HG02943 (cell line): ENCODE measurements around the gene TBRG1.
A peak's percentile ranks its signal among the peaks of the same experiment; 100 is the strongest.
"Not testable (repeated sequence)": the region's sequence is repeated elsewhere in the genome, so short reads cannot be mapped to it uniquely, and the experiment has no call there.

ENCODE experiments used
- ATAC-seq: cut with Tn5 transposase; IDR thresholded peaks from one replicate; pipeline ENCODE4 v1.9.1; 2021; ENCODE audit warnings: mild to moderate bottlenecking, low read depth, moderate library complexity; ENCODE audit not compliant: unreplicated experiment

TBRG1 gene, protein sequence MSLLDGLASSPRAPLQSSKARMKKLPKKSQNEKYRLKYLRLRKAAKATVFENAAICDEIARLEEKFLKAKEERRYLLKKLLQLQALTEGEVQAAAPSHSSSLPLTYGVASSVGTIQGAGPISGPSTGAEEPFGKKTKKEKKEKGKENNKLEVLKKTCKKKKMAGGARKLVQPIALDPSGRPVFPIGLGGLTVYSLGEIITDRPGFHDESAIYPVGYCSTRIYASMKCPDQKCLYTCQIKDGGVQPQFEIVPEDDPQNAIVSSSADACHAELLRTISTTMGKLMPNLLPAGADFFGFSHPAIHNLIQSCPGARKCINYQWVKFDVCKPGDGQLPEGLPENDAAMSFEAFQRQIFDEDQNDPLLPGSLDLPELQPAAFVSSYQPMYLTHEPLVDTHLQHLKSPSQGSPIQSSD

DNA sequence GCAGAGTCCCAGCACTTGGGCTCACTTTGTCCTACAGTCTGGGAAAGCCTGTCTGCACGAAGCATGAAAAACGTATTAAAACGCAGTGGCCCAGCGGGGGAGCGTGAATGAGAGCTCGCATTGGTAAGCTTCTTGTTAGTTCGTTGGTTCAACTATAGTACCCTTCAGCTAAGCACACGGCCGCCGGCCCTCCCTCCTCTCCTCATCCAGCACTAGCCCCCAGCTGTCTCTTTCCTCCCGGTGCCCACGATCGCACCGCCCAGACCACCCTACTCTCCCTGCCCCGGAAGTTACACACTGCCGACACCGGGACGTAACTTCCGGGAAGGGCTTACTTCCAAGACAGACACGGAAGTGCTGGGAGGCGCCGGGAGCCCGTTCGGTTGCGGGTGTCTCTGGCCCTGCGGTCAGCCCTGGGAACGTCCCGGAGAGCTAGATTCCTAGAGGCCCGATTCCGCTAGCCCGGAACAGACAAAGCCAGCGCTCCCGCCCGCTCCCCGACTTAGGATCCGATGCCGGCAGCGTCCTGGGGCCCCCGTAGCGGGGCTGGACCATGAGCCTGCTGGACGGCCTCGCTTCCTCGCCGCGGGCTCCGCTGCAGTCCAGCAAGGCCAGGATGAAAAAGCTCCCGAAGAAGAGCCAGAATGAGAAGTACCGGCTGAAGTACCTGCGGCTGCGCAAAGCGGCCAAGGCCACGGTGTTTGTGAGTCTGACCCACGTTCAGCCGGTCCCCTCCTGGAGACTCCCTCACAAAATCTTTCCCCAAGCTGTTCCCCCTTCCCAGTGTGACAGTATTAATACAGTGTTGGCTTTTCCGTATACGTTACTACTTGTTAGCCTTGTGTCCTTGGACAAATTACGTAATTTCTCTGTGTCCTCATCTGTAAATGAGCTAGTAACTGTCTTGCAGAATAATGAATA is at the start of gene TBRG1:
Gene TBRG1 (plus strand): TSS at position 334 of the 921 bp plus-strand sequence. CDS start 220 bp downstream, at position 554.
- ATAC-seq = peak; percentile 98

DNA sequence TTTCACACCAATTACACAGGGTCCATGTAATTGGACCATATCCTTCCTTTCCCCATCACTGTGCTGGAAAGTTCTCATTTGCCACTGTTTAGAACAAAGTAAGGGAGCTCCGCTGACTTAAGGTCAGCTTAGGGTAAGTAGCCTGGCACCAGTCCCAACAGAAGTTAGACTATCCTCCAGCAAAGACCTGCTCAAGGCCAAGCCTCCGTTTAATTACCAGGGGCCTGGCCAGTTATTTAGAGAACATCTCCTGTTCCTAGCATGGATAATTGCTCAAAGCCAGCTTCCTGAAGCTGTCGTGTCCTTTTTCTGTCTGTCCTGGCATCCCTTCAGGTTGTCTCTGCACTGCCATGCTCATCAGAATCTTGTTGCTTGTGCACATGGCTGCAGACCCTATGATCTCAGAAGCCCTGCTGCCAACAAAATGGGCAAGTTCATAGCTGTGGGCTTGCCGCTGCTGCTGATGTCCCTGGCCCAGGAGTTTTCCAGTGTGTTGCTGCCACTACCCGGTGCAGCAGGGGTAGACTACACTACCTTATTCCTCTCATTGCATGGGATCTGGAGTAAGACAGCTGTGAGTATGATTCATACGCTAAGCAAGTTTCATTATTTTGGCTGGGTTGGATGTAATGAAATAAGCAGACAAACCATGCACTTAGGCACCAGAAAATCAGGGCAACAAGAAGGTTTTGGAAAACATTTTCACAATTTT is 44.8 kb upstream of the TBRG1 start:
- no peak for ATAC-seq

DNA sequence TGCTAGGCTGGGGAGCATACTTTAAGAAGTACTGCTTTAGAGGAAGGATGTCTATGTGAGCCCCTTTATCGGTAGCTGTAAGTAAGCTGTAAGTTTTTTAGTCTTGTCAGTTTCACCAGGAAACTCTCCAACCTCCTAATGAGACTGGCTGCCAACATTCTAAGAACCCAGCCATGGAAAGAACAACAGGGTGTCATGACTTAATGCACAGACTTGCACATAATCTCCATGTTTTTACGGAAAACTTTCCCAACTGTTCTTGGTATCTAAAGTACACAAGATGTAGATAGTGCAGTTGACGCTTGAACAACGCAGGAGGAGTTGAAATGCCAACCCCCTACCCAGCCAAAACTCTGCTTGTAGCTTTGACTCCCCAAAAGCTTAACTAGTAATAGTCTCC is 43.9 kb upstream of the TBRG1 start:
- ATAC-seq = no peak

- no peak for ATAC-seq
Observed at GRCh38 chr11:124581817-124582216, 40.8 kb upstream of the TBRG1 start.

- ATAC-seq = no peak
Observed at GRCh38 chr11:124582565-124582964, 40.1 kb upstream of the TBRG1 start.

- ATAC-seq = no peak
Observed at GRCh38 chr11:124583781-124584180, 38.9 kb upstream of the TBRG1 start.

GRCh38 chr11:124584681-124585372 is 37.8 kb upstream of the TBRG1 start:
- ATAC-seq = no peak

- ATAC-seq = no peak
Observed at GRCh38 chr11:124586238-124586860, 36.3 kb upstream of the TBRG1 start.

- ATAC-seq = no peak
Observed at GRCh38 chr11:124591430-124591829, 31.2 kb upstream of the TBRG1 start.

GRCh38 chr11:124592627-124593026 is 30.0 kb upstream of the TBRG1 start:
- ATAC-seq = no peak

- ATAC-seq = no peak
Observed at GRCh38 chr11:124595302-124595701, 27.4 kb upstream of the TBRG1 start.

GRCh38 chr11:124597626-124598025 is 25.0 kb upstream of the TBRG1 start:
- ATAC-seq = no peak

DNA sequence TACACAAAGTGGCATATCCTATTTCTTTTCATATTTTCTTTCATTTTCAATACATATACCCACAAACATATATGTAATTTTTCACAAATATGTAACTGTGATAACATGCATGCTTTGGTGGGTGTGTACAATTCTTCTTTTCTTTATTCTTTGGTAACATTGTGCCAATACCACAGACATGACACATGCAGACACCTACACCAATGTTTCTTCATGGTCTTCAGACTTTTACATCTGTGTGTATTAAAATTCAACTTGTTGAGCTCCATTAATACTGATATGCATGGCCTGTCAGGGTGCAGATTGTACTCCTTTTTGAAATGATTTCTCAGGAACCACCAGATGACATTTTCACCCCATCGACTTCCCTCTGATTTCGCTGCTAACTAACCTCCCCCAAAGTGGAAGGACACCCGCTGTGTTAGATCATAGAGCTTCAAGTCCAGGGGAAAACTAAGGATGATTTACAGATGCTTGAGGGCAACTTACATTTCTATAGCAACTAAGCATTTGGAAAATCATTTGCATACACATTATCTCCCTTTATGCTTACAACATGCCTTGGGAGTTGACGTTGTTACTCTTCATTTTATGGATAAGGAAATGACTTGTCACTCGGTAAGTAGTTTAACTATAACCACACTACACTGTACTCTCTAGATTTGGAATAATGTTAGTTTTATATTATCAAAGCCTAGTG is 21.9 kb upstream of the TBRG1 start:
- no peak for ATAC-seq

DNA sequence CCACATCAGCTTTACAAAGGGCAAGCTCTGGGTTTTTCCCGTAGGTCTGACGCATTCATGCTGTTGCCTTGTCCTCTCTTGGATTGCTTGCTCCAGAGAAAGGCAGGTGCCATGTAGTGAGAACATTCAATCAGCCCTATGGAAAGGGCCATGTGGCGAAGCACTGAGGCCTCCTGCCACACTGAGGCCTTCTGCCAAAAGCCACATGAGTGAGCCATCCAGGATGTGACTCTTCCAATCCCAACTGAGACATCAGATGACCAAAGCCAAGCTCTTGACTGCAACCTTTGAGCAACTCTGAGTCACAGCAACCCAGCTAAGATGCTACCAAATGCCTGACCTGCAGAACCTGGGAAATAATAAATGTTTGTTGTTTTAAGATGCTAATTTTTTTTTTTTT is 20.5 kb upstream of the TBRG1 start:
- ATAC-seq = no peak

GRCh38 chr11:124602723-124603122 is 19.9 kb upstream of the TBRG1 start:
- ATAC-seq = not testable (repeated sequence)

DNA sequence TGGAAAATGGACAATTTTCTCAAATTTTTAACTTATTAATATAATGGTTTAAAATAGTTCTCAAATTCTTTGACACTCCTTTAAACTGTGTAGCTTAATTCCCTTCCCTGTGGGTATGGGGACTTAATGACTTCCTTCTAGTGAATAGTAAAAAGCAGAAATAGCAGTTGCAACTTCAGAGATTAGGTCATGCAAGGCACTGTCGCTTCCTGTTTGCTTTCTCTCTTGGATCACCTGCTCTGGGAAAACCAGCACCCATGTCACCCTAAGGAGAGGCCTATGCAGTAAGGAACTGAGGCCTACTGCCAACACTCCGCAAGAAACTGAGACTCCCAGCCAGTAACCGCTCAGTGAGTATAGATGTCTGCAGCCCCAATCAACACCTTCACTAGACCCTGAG is 16.9 kb upstream of the TBRG1 start:
- no peak for ATAC-seq

- no peak for ATAC-seq
Observed at GRCh38 chr11:124608147-124608546, 14.5 kb upstream of the TBRG1 start.

DNA sequence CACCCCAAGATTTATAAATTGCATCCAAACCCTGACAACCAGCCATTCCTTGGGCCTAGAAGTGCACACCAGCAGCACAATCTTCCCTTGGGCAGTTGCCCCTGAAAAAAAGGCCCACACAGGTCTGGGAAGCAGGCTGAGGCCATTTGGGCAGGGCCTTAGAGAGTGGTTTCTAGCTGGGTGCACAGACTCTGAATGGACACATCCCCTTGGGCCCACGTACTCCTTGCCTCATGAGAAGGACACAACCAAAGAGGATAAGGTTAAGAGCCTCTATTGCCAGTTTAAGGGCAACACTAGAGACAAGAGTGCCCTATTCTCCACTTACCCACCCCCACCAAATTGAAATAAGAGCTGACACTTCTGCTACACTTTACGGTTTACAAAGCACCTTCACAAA is 12.4 kb upstream of the TBRG1 start:
- ATAC-seq = no peak

- no peak for ATAC-seq
Observed at GRCh38 chr11:124611064-124611463, 11.6 kb upstream of the TBRG1 start, which contains the start of gene PANX3. Gene PANX3, plus strand, starts transcription at chr11:124611428. Its CDS starts 129 bp downstream, at chr11:124611557.
